SK-N-SH (cell line): Measurements from ENCODE around the gene C3orf70.

ENCODE experiments used
- GABPA ChIP-seq: IDR thresholded peaks from 2 replicates; pipeline ENCODE4 v1.4.0; 2012; ENCODE audit warnings: low read depth, mild to moderate bottlenecking
- MAX ChIP-seq: IDR thresholded peaks from 2 replicates; pipeline ENCODE4 v1.4.0; 2012; ENCODE audit warnings: low read depth
- POLR2AphosphoS5 ChIP-seq: IDR thresholded peaks from 2 replicates; pipeline ENCODE4 v1.6.1; 2012; ENCODE audit warnings: low read depth, low read length
- REST ChIP-seq: IDR thresholded peaks from 2 replicates; pipeline ENCODE4 v1.6.1; 2012; ENCODE audit warnings: mild to moderate bottlenecking, low read depth, low read length, moderate library complexity
- TAF1 ChIP-seq: IDR thresholded peaks from 2 replicates; pipeline ENCODE4 v1.6.1; 2012; ENCODE audit warnings: low read depth, mild to moderate bottlenecking, low read length, moderate library complexity, borderline replicate concordance
- TCF12 ChIP-seq: IDR thresholded peaks from 2 replicates; pipeline ENCODE4 v1.4.0; 2012
- USF2 ChIP-seq: fragments of 150-350 bp; IDR thresholded peaks from 2 replicates; pipeline ENCODE4 v1.6.1; 2017; ENCODE audit warnings: antibody characterized with exemption, low read length, low read depth, borderline replicate concordance
- YY1 ChIP-seq: IDR thresholded peaks from 2 replicates; pipeline ENCODE4 v1.4.0; 2012; ENCODE audit warnings: low read depth, mild to moderate bottlenecking
- TF ChIP-seq, protein P1 (sequence below): fragments of 200-600 bp; sonication (generic); IDR thresholded peaks from 2 replicates; pipeline ENCODE4 v1.6.1; 2017; ENCODE audit warnings: antibody characterized with exemption, mild to moderate bottlenecking, moderate library complexity
- TF ChIP-seq, protein P2 (sequence below): IDR thresholded peaks from 2 replicates; pipeline ENCODE4; 2012

- TF ChIP-seq POLR2AphosphoS5 (no peak), REST (no peak), TAF1 (no peak), USF2 (no peak), MAX (no peak), GABPA (no peak), YY1 (no peak), TCF12 (no peak)
- TF ChIP-seq, protein P1, sequence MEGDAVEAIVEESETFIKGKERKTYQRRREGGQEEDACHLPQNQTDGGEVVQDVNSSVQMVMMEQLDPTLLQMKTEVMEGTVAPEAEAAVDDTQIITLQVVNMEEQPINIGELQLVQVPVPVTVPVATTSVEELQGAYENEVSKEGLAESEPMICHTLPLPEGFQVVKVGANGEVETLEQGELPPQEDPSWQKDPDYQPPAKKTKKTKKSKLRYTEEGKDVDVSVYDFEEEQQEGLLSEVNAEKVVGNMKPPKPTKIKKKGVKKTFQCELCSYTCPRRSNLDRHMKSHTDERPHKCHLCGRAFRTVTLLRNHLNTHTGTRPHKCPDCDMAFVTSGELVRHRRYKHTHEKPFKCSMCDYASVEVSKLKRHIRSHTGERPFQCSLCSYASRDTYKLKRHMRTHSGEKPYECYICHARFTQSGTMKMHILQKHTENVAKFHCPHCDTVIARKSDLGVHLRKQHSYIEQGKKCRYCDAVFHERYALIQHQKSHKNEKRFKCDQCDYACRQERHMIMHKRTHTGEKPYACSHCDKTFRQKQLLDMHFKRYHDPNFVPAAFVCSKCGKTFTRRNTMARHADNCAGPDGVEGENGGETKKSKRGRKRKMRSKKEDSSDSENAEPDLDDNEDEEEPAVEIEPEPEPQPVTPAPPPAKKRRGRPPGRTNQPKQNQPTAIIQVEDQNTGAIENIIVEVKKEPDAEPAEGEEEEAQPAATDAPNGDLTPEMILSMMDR, result no peak
- TF ChIP-seq, protein P2, sequence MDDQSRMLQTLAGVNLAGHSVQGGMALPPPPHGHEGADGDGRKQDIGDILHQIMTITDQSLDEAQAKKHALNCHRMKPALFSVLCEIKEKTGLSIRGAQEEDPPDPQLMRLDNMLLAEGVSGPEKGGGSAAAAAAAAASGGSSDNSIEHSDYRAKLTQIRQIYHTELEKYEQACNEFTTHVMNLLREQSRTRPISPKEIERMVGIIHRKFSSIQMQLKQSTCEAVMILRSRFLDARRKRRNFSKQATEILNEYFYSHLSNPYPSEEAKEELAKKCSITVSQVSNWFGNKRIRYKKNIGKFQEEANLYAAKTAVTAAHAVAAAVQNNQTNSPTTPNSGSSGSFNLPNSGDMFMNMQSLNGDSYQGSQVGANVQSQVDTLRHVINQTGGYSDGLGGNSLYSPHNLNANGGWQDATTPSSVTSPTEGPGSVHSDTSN, result no peak
These were observed 23.8 kb downstream of the C3orf70 start for GRCh38 chr3:185129083-185129482.
